Choroid plexus epithelial cell (primary cell): ENCODE data around the gene CEP170B.
"Not testable (repeated sequence)": the region's sequence is repeated elsewhere in the genome, so short reads cannot be mapped to it uniquely, and the experiment has no call there.

Experiments
- DNase-seq: peaks from one replicate; pipeline ENCODE4 v3.0.0-alpha.2; 2010; ENCODE audit warnings: low read depth
- H3K4me3 ChIP-seq: 2 replicates; pipeline ENCODE4 v1.5.1; 2011; ENCODE audit warnings: low read depth, mild to moderate bottlenecking, control low read depth, low read length, moderate library complexity
- CTCF ChIP-seq: conservative IDR thresholded peaks from 2 replicates; pipeline ENCODE4 v1.5.1; 2011; ENCODE audit warnings: low read depth, mild to moderate bottlenecking, control low read depth, inconsistent platforms, low read length, moderate library complexity

The CEP170B gene

GRCh38 chr14:104938436-104938835 is 73.4 kb downstream of the CEP170B start:
- no peak for TF ChIP-seq CTCF
- H3K4me3 ChIP-seq: no peak overlapping the region
- DNase-seq: no peak

GRCh38 chr14:104938960-104939359 is 73.9 kb downstream of the CEP170B start:
- H3K4me3 ChIP-seq: no peak overlapping the region
- TF ChIP-seq CTCF: no peak
- DNase-seq: no peak

GRCh38 chr14:104939666-104940410 is 74.8 kb downstream of the CEP170B start:
- DNase-seq: no peak
- H3K4me3 ChIP-seq: no peak overlapping the region
- TF ChIP-seq CTCF: no peak

- DNase-seq: peak; percentile 33
- no peak overlapping the region for H3K4me3 ChIP-seq
- peak; percentile 53 for TF ChIP-seq CTCF
Measured at GRCh38 chr14:104940526-104941150, 75.6 kb downstream of the CEP170B start.

- no peak overlapping the region for H3K4me3 ChIP-seq
- TF ChIP-seq CTCF: no peak
- no peak for DNase-seq
Measured at GRCh38 chr14:104941508-104942365, 76.7 kb downstream of the CEP170B start.

- TF ChIP-seq CTCF: no peak
- no peak overlapping the region for H3K4me3 ChIP-seq
- no peak for DNase-seq
Measured at GRCh38 chr14:104942586-104942985, 77.5 kb downstream of the CEP170B start.

- not testable (repeated sequence) for H3K4me3 ChIP-seq, DNase-seq
Measured at GRCh38 chr14:104943216-104944015, 78.3 kb downstream of the CEP170B start.

- H3K4me3 ChIP-seq: not testable (repeated sequence)
Measured at GRCh38 chr14:104944016-104944308, 78.9 kb downstream of the CEP170B start.

GRCh38 chr14:104944436-104945205 is 79.6 kb downstream of the CEP170B start:
- DNase-seq: not testable (repeated sequence)

More at GRCh38 chr14:104944016-104944308, 78.9 kb downstream of the CEP170B start:
- DNase-seq: not testable (repeated sequence)

More at GRCh38 chr14:104944436-104945205, 79.6 kb downstream of the CEP170B start:
- H3K4me3 ChIP-seq: not testable (repeated sequence)
